GM19438 (cell line): ENCODE data around the gene TIMM10B.
A peak's percentile ranks its signal among the peaks of the same experiment; 100 is the strongest.
"Not testable (repeated sequence)": the region's sequence is repeated elsewhere in the genome, so short reads cannot be mapped to it uniquely, and the experiment has no call there.

Experiments used
- ATAC-seq: cut with Tn5 transposase; IDR thresholded peaks from one replicate; pipeline ENCODE4 v1.9.1; 2021; ENCODE audit warnings: low read depth; ENCODE audit not compliant: unreplicated experiment

TIMM10B gene

DNA sequence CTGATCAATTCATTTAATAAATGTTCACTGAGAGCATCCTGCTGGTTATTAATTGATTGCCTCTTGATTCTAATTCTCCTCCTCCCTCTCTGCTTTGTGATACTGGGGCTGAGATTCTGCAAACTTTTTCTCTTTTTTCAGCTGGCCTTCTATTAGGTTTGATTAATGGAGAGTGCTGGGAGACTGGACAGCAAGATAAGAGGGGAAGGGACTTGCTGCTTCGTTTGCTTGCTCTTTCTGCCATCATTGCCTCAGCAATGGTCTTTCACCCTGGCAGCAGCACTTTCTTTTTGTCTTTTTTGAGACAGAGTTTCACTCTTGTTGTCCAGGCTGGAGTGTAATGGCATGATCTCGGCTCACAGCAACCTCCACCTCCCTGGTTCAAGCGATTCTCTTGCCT, 22.9 kb downstream of the TIMM10B start:
- no peak for ATAC-seq

- no peak for ATAC-seq
These were observed 24.4 kb downstream of the TIMM10B start for GRCh38 chr11:6505577-6506240.

DNA sequence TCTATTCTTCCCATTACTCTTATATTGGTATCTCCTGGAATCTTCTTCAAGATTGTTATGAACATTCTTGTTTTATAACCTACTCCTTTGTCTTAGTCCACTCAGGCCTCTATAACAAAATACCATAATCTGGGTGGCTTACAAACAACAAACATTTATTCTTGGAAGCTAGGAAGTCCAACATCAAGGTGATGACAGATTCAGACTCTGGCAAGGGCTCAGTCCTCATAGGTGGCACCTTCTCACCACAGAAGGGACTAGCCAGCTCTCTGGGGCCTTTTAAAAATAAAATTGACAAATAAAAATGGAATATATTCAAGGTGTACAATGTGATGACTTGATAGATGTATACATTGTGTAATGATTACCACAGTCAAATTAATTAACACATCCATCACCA, 35.6 kb downstream of the TIMM10B start:
- ATAC-seq, result no peak

DNA sequence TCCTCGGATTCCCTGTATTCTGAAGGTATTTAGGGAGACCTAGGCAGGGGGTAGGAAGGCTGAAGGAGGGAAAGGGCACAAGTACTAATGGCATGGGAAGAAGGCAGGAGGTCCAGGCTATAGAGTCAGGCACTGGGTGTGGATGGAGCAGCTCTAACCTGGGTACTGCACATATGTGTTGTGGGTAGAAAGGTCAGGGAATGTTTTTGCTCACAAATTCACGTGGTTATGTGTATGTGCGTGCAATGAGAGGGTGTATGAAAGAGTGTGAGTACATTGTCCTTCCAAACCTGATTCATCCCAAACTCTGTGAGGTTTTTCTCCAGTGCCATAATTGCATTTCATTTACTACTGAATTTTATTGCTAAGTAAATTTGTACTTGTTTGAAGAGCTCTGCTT, 39.0 kb downstream of the TIMM10B start:
- no peak for ATAC-seq

DNA sequence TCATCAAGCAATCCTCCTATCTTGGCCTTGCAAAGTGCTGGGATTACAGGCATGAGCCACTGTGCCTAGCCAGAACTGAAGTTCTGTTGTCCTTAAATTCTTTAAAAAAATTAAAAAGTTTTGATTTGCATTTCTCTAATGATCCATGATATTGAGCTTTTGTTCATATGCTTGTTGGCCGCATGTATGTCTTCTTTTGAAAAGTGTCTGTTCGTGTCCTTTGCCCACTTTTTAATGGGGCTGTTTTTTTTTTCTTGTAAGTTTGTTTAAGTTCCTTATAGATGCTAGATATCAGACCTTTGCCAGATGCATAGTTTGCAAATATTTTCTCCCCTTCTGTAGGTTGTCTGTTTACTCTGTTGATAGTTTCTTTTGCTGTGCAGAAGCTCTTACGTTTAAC, 40.6 kb downstream of the TIMM10B start:
- not testable (repeated sequence) for ATAC-seq

DNA sequence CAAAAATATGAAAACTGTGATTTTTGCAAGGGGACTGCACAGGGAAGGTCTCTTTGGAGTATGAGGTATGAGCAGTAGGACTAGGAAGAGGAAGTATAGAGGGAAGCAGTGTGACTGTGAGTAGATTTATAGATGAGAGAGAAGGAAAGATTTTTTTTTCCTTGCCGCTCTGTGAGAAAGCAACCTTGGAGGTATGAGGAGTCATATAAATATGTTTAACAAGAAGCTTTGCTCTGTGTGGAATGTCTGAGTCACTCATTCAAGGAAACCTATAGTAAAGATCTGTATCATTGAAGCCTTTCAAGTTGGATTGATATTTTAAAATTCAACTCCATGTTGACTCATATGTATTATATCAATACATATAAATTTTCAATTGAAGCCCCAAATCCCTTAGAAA, 42.0 kb downstream of the TIMM10B start:
- no peak for ATAC-seq

- ATAC-seq, result no peak
These were observed 45.3 kb downstream of the TIMM10B start for GRCh38 chr11:6526411-6527135.

DNA sequence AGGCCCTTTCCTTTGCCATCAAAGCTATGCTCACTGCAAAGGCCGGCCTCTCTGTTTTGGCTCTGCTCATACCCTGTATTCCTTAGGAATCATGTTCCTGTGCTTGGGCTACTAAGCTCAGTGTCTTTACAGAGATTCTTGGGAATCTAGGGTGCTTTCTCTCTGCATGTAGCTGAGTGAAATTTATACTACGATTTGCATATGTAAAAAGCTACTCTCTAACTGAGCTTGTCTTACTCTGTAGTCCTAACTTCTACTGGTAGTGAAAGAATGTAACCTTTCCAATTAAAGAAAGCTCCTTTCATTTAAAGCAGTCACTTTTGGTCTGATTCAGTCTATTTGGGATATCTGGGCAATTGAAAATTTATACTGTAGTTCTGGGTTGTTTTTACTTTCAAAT, 48.0 kb downstream of the TIMM10B start:
- no peak for ATAC-seq

DNA sequence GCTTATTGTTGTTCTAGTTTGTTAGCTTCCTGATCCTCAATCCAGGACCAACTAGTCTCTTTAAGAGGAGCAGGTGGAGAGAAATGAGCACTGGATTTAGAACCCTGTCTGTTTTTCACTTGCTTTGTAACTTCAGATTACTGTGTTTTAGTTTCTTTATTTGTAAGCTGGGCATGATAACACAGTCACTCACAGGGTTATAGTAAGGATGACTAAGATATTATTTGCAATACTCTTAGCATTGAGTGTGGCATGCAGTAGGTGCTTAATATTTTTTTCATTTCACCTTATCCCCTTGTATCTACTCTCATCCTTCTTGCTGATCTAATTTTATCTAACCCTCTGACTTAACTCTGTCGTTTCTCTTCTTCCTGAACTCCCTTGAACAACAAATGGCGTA, 49.5 kb downstream of the TIMM10B start:
- ATAC-seq, result no peak

DNA sequence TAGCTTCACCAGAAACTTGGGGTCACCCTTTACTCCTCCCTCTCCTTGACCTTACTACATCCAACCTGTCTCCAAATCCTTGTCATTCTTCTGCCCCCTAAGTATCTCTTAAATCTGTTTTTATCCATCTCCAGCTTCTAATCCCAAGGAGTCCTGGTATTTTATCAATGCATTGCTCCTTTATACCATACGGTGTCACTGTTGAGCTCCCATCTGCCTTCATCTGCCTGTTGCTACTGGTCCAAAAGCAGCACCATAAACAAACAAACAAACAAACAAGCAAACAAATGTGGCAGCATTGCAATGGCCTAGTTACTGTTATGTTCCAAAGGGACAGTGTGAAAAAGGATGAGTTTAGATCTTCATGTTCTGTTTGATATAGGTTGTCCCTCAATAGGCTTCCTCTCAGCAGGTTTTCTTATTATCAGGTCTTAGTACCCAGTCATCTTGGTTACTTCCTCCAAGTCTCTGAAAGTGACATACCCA, 50.0 kb downstream of the TIMM10B start:
- peak; percentile 61 for ATAC-seq
